Measurements from ENCODE around the gene KIAA0825. TPM values are rescaled to one million over a fixed set of nuclear protein-coding genes. Genes with fewer than 3 reads are reported as not detected.
A peak's percentile ranks its signal among the peaks of the same experiment; 100 is the strongest.

Gene KIAA0825
- total RNA-seq, 4 donors from 2014 or later, result 4.8 to 11.8 (median 7.2) TPM

DNA sequence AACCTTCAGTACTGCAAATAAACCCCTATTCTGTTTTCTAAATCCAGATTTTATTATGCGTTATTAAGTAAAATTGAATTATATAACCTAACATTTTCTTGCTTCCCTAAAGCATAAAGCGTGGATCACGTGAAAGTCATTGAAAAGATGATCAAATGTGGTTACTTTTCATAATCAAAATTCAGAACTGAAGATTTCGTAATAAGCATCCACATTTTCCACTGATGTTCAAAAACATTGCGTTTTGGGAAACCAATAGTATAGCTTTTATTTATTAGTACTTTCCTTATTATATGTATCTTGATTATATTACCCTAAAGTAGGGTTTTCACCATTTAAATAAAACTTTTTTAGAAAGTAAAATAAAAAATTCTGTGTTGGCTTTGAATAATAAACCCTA is 1.9 kb upstream of the KIAA0825 start:
- 87 to 93% methylated on average over 5 of the region's 5 CpGs for WGBS, 2 donors
- no peak for TF ChIP-seq EP300 (IDR thresholded peaks at IDR 0.05)
- TF ChIP-seq, protein P1, sequence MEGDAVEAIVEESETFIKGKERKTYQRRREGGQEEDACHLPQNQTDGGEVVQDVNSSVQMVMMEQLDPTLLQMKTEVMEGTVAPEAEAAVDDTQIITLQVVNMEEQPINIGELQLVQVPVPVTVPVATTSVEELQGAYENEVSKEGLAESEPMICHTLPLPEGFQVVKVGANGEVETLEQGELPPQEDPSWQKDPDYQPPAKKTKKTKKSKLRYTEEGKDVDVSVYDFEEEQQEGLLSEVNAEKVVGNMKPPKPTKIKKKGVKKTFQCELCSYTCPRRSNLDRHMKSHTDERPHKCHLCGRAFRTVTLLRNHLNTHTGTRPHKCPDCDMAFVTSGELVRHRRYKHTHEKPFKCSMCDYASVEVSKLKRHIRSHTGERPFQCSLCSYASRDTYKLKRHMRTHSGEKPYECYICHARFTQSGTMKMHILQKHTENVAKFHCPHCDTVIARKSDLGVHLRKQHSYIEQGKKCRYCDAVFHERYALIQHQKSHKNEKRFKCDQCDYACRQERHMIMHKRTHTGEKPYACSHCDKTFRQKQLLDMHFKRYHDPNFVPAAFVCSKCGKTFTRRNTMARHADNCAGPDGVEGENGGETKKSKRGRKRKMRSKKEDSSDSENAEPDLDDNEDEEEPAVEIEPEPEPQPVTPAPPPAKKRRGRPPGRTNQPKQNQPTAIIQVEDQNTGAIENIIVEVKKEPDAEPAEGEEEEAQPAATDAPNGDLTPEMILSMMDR (IDR thresholded peaks at IDR 0.05), result no peak
- no peak for TF ChIP-seq POLR2A (IDR thresholded peaks at IDR 0.05)
- H3K4me3 ChIP-seq, result no peak overlapping the region

DNA sequence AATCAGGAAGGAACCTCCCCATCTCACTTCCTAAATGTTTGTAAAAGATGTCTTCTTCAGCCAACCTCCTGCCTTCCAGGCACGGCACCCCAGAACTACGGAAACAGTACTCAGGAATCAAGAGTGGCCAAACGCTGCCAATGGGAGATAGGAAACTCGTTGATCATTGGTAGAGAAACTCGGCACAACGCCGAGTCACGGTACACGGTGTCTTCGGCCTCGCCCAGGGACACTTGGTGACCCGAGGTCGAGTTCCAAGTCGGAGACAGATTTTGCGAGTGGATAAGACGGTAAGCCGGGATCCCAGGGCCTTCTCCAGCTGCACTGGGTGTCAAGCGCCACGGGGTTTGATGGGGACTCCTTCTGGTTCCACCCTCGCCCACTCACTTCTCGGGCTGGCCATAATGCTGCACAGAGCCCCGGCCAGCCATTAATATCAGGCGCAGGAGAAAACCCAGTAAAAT is 343 bp downstream of the KIAA0825 start:
- Histone ChIP-seq H3K27me3 (no peaks in the 10 kb centered on the region), H3K4me1 (peaks cover 0 to 31% (median 12%) of the 10 kb centered on the region in 4 donors), H3K36me3 (no peaks in the 10 kb centered on the region), H3K4me3 (peak overlapping the region; percentile 61 to 88 (median 70)), H3K9me3 (no peaks in the 10 kb centered on the region), H3K27ac (peak overlapping the region in 2 of 4 donors; percentile 65 to 67)
- TF ChIP-seq, protein P1 (IDR thresholded peaks at IDR 0.05), result no peak
- TF ChIP-seq POLR2A (IDR thresholded peaks at IDR 0.05) (no peak), EP300 (IDR thresholded peaks at IDR 0.05) (no peak)
- DNase-seq (ENCODE audit: low spot score in 2 of 2), result peak in 1 of 2 donors; percentile 21
- WGBS, 2 donors, result 0 to 1% methylated on average over 22 to 23 of the region's 23 CpGs

More for the DNA sequence above, 1.9 kb upstream of the KIAA0825 start:
- DNase-seq (ENCODE audit: low spot score in 2 of 2), result no peak
- Histone ChIP-seq H3K27me3 (no peaks in the 10 kb centered on the region), H3K36me3 (no peaks in the 10 kb centered on the region), H3K9me3 (no peaks in the 10 kb centered on the region), H3K27ac (no peak overlapping the region), H3K4me1 (peaks cover 0 to 31% (median 12%) of the 10 kb centered on the region in 4 donors)

DNA sequence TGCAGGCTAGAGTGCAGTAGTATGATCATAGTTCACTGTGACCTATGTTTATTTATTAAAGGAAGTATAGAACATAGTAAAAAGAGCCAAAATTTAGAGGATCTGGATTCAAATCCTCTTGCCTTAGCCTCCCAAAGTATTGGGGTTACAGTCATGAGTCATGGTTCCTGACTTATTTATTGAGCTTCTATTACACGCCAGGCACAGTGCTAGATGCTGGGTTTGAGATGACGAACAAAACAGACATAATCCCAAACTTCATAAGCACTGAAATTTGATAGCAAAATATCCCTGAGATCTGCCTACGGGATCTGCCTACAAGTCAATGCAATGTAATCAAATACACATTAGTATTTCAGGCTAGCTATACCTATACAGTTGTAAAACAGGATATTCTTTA is 2.5 kb downstream of the KIAA0825 start:
- 91 to 95% methylated on average over 3 of the region's 3 CpGs for WGBS, 2 donors
- TF ChIP-seq EP300 (IDR thresholded peaks at IDR 0.05) (no peak), POLR2A (IDR thresholded peaks at IDR 0.05) (no peak)
- TF ChIP-seq, protein P1 (IDR thresholded peaks at IDR 0.05), result no peak

DNA sequence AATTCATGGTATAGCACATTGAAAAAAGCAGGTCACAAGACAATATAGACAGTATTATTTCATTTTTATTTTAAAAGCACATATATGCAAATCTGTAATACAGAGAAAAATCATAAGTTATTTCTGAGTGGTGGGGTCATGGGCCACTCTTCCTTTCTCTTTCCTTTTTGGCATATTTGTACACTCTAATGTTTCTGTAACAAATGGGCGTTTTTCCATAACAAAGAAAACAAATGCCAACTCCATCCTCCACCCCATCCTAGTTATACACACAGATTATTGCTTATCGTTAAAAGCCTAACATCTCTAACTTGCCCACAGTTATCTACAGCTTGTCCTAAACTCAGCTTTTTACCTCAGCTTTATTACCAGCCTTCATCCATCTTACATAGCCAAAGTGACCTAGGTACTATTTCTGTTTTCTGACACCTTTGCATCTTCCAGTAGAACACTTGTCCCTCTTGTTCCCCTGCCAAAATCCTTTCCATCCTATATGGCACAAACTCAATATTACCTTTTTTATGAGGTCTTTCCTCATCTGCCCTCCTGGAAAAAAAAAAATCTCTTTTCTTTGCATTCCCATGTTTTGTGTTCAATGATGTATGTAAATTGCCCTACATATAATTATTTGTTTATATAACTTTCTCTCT is 4.1 kb downstream of the KIAA0825 start:
- Histone ChIP-seq H3K4me1 (peaks cover 0 to 17% (median 6%) of the 10 kb centered on the region in 4 donors), H3K27ac (no peak overlapping the region), H3K9me3 (no peaks in the 10 kb centered on the region), H3K4me3 (no peak overlapping the region), H3K27me3 (no peaks in the 10 kb centered on the region), H3K36me3 (no peaks in the 10 kb centered on the region)
- WGBS, 2 donors, result 78 to 81% methylated on average over 2 of the region's 2 CpGs
- DNase-seq (ENCODE audit: low spot score in 2 of 2), result no peak
- TF ChIP-seq EP300 (IDR thresholded peaks at IDR 0.05) (no peak), POLR2A (IDR thresholded peaks at IDR 0.05) (no peak)
- TF ChIP-seq, protein P1 (IDR thresholded peaks at IDR 0.05), result no peak

More for the DNA sequence above, 2.5 kb downstream of the KIAA0825 start:
- Histone ChIP-seq H3K4me1 (peaks cover 0 to 31% (median 12%) of the 10 kb centered on the region in 4 donors), H3K36me3 (no peaks in the 10 kb centered on the region), H3K27me3 (no peaks in the 10 kb centered on the region), H3K27ac (no peak overlapping the region), H3K9me3 (no peaks in the 10 kb centered on the region), H3K4me3 (no peak overlapping the region)
- DNase-seq (ENCODE audit: low spot score in 2 of 2), result no peak

DNA sequence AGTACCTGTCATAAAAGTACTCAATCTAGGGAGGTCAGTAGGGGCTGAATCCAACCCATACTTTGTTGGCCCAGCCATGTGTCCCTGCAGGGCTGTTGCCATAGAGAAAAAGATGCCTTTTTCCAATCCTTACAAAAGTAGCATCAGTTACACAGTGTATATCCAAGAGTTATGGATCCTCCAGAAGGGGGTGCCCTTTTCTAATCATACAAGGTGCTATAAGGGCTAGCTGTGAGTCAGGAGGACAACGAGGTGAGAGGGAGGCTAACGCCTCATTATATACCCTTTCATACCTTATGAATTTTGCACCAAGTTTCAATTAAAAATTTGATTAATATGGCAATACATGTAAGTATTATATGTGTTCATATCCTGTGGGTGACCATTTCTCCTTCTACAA is 4.8 kb downstream of the KIAA0825 start:
- no peak for DNase-seq (ENCODE audit: low spot score in 2 of 2)
- H3K4me1 ChIP-seq, result peaks cover 0 to 13% (median 4%) of the 10 kb centered on the region in 4 donors
- WGBS, 2 donors, result 65 to 79% methylated on average over 2 of the region's 2 CpGs
- no peak overlapping the region for H3K27ac ChIP-seq
- no peak overlapping the region for H3K4me3 ChIP-seq
- H3K27me3 ChIP-seq, result no peaks in the 10 kb centered on the region
- H3K36me3 ChIP-seq, result no peaks in the 10 kb centered on the region
- H3K9me3 ChIP-seq, result no peaks in the 10 kb centered on the region
- TF ChIP-seq EP300 (IDR thresholded peaks at IDR 0.05) (no peak), POLR2A (IDR thresholded peaks at IDR 0.05) (no peak)
- TF ChIP-seq, protein P1 (IDR thresholded peaks at IDR 0.05), result no peak

Measured in tibial nerve (tissue), 4 donors.